Cardiac fibroblast (primary cell): Measurements from ENCODE around the gene SERINC5.

ENCODE experiments used
- DNase-seq, 2 donors: peaks; one replicate each; pipeline versions ENCODE4 v3.0.0 to v3.0.0-alpha.2; 2010; ENCODE audit warnings: low read depth in 2 of 2
- H3K4me3 ChIP-seq, 2 donors: replicated peaks in 1 of 2; 1 replicate in 1 of 2; 2 replicates in 1 of 2; pipeline ENCODE4 v1.5.1; 2011; ENCODE audit warnings: low read depth in 2 of 2, low read length in 2 of 2, mild to moderate bottlenecking in 2 of 2, moderate library complexity in 1 of 2
- TF ChIP-seq, protein P1 (sequence below): IDR thresholded peaks from one replicate; pipeline ENCODE4 v1.5.1; 2011; ENCODE audit warnings: low read depth, mild to moderate bottlenecking, low read length, inconsistent platforms

SERINC5 gene

DNA sequence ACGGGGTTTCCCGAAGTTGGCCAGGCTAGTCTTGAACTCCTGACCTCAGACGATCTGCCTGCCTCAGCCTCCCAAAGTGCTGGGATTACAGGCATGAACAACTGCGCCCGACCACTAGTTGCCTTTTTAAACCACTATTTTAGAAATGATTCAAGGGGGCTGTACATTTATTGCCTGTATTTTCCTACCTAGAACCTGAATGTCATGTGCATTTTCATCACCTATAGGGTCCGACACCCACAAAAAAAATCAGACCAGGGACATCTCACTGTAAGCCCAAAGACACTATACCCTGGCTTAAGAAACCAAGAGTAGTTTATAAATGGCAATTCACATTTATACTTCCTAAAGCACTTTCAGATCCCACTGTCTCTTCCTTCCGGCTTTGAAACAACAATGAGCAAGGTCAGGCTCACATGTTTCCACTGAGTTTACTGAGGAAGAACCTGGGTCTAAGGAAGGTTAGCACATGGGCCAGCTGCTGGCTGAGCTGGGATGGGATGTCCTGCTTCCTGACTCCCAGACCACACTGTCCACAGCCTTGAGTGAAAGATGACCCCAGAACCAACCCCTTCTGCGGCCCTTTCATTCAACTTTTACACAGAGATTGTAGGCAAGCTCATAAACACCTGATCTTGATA is 87.3 kb downstream of the SERINC5 start:
- no peak for DNase-seq
- TF ChIP-seq, protein P1, sequence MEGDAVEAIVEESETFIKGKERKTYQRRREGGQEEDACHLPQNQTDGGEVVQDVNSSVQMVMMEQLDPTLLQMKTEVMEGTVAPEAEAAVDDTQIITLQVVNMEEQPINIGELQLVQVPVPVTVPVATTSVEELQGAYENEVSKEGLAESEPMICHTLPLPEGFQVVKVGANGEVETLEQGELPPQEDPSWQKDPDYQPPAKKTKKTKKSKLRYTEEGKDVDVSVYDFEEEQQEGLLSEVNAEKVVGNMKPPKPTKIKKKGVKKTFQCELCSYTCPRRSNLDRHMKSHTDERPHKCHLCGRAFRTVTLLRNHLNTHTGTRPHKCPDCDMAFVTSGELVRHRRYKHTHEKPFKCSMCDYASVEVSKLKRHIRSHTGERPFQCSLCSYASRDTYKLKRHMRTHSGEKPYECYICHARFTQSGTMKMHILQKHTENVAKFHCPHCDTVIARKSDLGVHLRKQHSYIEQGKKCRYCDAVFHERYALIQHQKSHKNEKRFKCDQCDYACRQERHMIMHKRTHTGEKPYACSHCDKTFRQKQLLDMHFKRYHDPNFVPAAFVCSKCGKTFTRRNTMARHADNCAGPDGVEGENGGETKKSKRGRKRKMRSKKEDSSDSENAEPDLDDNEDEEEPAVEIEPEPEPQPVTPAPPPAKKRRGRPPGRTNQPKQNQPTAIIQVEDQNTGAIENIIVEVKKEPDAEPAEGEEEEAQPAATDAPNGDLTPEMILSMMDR = no peak
- H3K4me3 ChIP-seq = no peak overlapping the region

DNA sequence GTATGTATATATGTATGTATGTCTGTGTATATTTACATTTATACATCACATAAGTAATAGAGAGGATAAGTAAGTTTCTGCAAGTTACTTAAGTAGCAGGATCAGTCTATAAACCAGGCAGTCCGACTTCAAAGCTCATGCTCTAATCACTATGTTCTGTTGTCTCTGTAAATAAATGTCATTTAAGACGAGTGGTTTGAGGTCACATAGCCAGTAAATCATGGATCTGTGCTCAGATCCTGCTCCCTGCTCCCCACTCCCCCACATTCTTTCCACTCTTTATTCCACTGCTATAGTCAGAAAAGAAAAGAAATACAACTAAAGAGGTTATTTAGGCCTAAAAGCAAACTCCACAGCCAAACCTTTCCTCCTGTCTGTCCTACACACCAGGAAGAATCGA is 90.4 kb downstream of the SERINC5 start:
- no peak for DNase-seq
- TF ChIP-seq, protein P1 = no peak
- no peak overlapping the region for H3K4me3 ChIP-seq

DNA sequence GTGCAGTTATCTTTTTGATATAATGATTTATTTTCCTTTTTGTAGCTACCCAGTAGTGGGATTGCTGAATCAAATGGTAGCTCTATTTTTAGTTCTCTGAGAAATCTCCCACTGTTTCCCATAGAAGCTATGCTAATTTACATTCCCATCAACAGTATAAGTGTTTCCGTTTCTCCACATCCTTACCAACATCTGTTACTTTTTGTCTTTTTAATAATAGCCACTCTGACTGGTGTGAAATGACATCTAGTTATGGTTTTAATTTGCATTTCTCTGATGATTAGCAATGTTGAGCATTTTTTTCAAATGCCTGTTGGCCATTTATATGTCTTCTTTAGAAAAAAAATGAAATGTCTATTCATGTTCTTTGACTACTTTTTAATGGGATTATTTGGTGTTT is 94.7 kb downstream of the SERINC5 start:
- TF ChIP-seq, protein P1 = no peak
- no peak for DNase-seq
- H3K4me3 ChIP-seq = no peak overlapping the region

DNA sequence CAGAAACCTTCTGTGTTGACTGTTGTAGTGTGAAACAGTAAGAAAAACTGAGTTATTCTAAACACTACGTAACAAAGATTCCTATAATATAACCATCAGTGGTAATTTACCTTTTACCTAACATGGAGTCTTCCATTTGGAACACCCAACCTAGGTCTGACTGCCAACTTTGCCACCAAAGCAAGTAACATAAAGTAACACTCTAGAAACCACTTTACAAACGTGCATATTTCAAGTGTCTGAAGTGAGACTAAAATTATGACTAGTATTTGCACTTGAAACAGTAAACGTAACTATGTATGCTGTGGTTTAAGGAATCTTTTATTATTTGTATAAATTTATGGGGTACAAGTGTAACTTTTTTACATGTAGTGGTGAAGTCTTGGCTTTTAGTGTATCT is 95.6 kb downstream of the SERINC5 start:
- no peak for DNase-seq
- no peak overlapping the region for H3K4me3 ChIP-seq
- TF ChIP-seq, protein P1 = no peak

DNA sequence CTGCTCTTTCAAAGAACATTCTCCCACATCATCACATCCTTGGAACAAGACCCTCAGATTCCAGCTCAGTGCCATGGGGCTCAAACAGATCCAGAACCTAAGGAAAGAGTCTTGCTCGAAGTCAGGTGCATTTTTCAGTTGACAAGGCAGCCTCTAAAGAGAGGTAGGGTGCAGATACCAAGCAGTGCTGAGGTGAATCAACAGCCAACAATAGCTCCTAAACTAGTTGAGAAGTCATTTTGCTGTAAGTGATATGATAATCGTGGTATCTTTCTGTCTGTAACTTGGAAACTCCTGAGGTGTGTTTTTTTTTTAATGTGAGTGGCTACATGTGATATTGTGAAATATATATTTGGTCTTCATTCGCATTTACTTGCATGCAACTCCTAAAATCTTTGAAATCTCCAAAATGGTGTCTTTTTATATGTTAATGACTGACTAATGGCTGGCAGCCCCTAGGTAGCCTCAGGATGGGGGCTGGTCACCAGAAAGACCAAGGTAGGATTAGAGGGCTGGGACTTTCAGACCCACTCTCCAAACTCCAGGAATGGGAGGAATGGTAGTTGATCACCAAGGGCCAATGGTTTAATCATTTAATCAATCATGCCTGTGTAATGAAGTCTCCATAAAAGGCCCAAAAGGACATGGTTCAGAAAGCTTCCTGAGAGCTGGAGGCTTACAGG is 96.6 kb downstream of the SERINC5 start:
- H3K4me3 ChIP-seq = no peak overlapping the region
- no peak for DNase-seq
- TF ChIP-seq, protein P1 = no peak

DNA sequence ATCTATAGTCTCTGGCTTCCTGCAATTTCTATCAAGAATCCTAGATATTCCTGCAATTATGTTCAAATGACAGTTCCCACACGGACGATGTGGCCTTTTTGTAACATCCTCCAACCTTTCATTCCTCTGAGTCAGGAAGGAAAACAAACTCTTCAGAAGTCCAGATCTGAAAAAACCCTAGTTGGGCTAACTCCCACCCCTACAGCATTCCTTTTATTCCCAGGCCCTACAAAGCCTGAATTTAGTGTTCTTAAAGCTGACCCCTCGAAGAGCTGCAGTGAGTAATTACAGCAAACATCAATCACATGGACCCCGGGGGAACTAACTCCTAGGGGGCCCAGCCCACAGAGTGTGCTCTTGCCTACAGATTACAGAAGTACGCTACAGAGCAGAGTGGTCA is 99.7 kb downstream of the SERINC5 start:
- no peak overlapping the region for H3K4me3 ChIP-seq
- TF ChIP-seq, protein P1 = no peak
- peak in 1 of 2 donors; percentile 7 for DNase-seq
